T-helper 1 cell treated with Interleukin-12 subunit alpha and Interleukin-12 subunit beta and Interleukin-4 antibody, amounts not matched to agents 30 μg/mL and 1 μg/mL, for 36 hours (primary cell): ENCODE data around the gene ATP8B4.
"Not testable (repeated sequence)": the region's sequence is repeated elsewhere in the genome, so short reads cannot be mapped to it uniquely, and the experiment has no call there.

Source experiments
- H3K27ac Mint-ChIP-seq: one replicate; pipeline ENCODE4 v1.8.0; 2021; ENCODE audit warnings: mild to moderate bottlenecking, mixed read lengths
- H3K27me3 Mint-ChIP-seq: one replicate; pipeline ENCODE4 v1.8.0; 2021; ENCODE audit warnings: low read depth, mixed read lengths
- H3K36me3 Mint-ChIP-seq: one replicate; pipeline ENCODE4 v1.8.0; 2021; ENCODE audit warnings: low read depth, mixed read lengths
- H3K4me1 Mint-ChIP-seq: one replicate; pipeline ENCODE4 v1.8.0; 2021; ENCODE audit warnings: low read depth, mixed read lengths
- H3K4me3 Mint-ChIP-seq: one replicate; pipeline ENCODE4 v1.8.0; 2021; ENCODE audit warnings: mild to moderate bottlenecking, moderate library complexity, mixed read lengths
- H3K9me3 Mint-ChIP-seq: one replicate; pipeline ENCODE4 v1.8.0; 2021; ENCODE audit warnings: mixed read lengths

ATP8B4 gene

GRCh38 chr15:50119063-50120040 is at the start of gene ATP8B4:
Gene ATP8B4, minus strand, starts transcription at chr15:50119233. Its CDS starts 12,267 bp downstream, at chr15:50106966.
- H3K4me3 Mint-ChIP-seq: peak within 1 kb of the TSS; percentile 88
- H3K27ac Mint-ChIP-seq: peak within 1 kb of the TSS; percentile 90
- peaks cover 26% of the 10 kb centered on the region for H3K36me3 Mint-ChIP-seq
- peaks cover 17% of the 10 kb centered on the region for H3K9me3 Mint-ChIP-seq
- H3K4me1 Mint-ChIP-seq: peaks cover 50% of the 10 kb centered on the region
- H3K27me3 Mint-ChIP-seq: no peaks in the 10 kb centered on the region

GRCh38 chr15:50168379-50168778 is 49.3 kb upstream of the ATP8B4 start:
- Mint-ChIP-seq H3K9me3 (peaks cover 15% of the 10 kb centered on the region), H3K4me3 (no peak overlapping the region), H3K27ac (no peak overlapping the region), H3K27me3 (no peaks in the 10 kb centered on the region), H3K4me1 (peaks cover 4% of the 10 kb centered on the region), H3K36me3 (peaks cover 18% of the 10 kb centered on the region)

GRCh38 chr15:50167110-50167509 is 48.1 kb upstream of the ATP8B4 start:
- Mint-ChIP-seq H3K36me3 (peaks cover 20% of the 10 kb centered on the region), H3K4me1 (peaks cover 4% of the 10 kb centered on the region), H3K27ac (no peak overlapping the region), H3K4me3 (no peak overlapping the region), H3K27me3 (no peaks in the 10 kb centered on the region), H3K9me3 (peaks cover 20% of the 10 kb centered on the region)

- no peak overlapping the region for H3K4me3 Mint-ChIP-seq
- peaks cover 14% of the 10 kb centered on the region for H3K36me3 Mint-ChIP-seq
- H3K27ac Mint-ChIP-seq: no peak overlapping the region
- H3K9me3 Mint-ChIP-seq: peaks cover 13% of the 10 kb centered on the region
- no peaks in the 10 kb centered on the region for H3K27me3 Mint-ChIP-seq
- H3K4me1 Mint-ChIP-seq: no peaks in the 10 kb centered on the region
Observed at GRCh38 chr15:50166216-50166615, 47.2 kb upstream of the ATP8B4 start.

GRCh38 chr15:50164458-50164857 is 45.4 kb upstream of the ATP8B4 start:
- Mint-ChIP-seq H3K9me3 (peaks cover 14% of the 10 kb centered on the region), H3K4me1 (no peaks in the 10 kb centered on the region), H3K36me3 (peaks cover 9% of the 10 kb centered on the region), H3K27me3 (peaks cover 8% of the 10 kb centered on the region), H3K27ac (no peak overlapping the region), H3K4me3 (no peak overlapping the region)

GRCh38 chr15:50163719-50164410 is 44.8 kb upstream of the ATP8B4 start:
- H3K4me3 Mint-ChIP-seq: no peak overlapping the region
- peaks cover 8% of the 10 kb centered on the region for H3K9me3 Mint-ChIP-seq
- no peaks in the 10 kb centered on the region for H3K4me1 Mint-ChIP-seq
- H3K27me3 Mint-ChIP-seq: peaks cover 8% of the 10 kb centered on the region
- no peak overlapping the region for H3K27ac Mint-ChIP-seq
- H3K36me3 Mint-ChIP-seq: peaks cover 7% of the 10 kb centered on the region

- Mint-ChIP-seq H3K36me3 (peaks cover 7% of the 10 kb centered on the region), H3K4me3 (no peak overlapping the region), H3K9me3 (peaks cover 8% of the 10 kb centered on the region), H3K4me1 (no peaks in the 10 kb centered on the region), H3K27me3 (peaks cover 8% of the 10 kb centered on the region), H3K27ac (no peak overlapping the region)
Observed at GRCh38 chr15:50162969-50163718, 44.1 kb upstream of the ATP8B4 start.

- H3K4me1 Mint-ChIP-seq, H3K27ac Mint-ChIP-seq, H3K27me3 Mint-ChIP-seq, H3K9me3 Mint-ChIP-seq, H3K36me3 Mint-ChIP-seq, H3K4me3 Mint-ChIP-seq: not testable (repeated sequence)
Observed at GRCh38 chr15:50158236-50158635, 39.2 kb upstream of the ATP8B4 start.

- Mint-ChIP-seq H3K9me3 (no peaks in the 10 kb centered on the region), H3K4me1 (peaks cover 7% of the 10 kb centered on the region), H3K27ac (no peak overlapping the region), H3K36me3 (no peaks in the 10 kb centered on the region), H3K4me3 (no peak overlapping the region), H3K27me3 (no peaks in the 10 kb centered on the region)
Observed at GRCh38 chr15:50151476-50151875, 32.4 kb upstream of the ATP8B4 start.

- no peaks in the 10 kb centered on the region for H3K36me3 Mint-ChIP-seq
- H3K4me1 Mint-ChIP-seq: peaks cover 9% of the 10 kb centered on the region
- no peaks in the 10 kb centered on the region for H3K27me3 Mint-ChIP-seq
- H3K27ac Mint-ChIP-seq: no peak overlapping the region
- no peaks in the 10 kb centered on the region for H3K9me3 Mint-ChIP-seq
- no peak overlapping the region for H3K4me3 Mint-ChIP-seq
Observed at GRCh38 chr15:50150851-50151250, 31.8 kb upstream of the ATP8B4 start.

GRCh38 chr15:50150349-50150748 is 31.3 kb upstream of the ATP8B4 start:
- H3K4me1 Mint-ChIP-seq: peaks cover 12% of the 10 kb centered on the region
- H3K9me3 Mint-ChIP-seq: no peaks in the 10 kb centered on the region
- no peaks in the 10 kb centered on the region for H3K36me3 Mint-ChIP-seq
- no peak overlapping the region for H3K27ac Mint-ChIP-seq
- H3K4me3 Mint-ChIP-seq: no peak overlapping the region
- no peaks in the 10 kb centered on the region for H3K27me3 Mint-ChIP-seq

- Mint-ChIP-seq H3K4me1 (peaks cover 18% of the 10 kb centered on the region), H3K27ac (no peak overlapping the region)
Observed at GRCh38 chr15:50149090-50149489, 30.1 kb upstream of the ATP8B4 start.

GRCh38 chr15:50148362-50148963 is 29.4 kb upstream of the ATP8B4 start:
- Mint-ChIP-seq H3K9me3 (no peaks in the 10 kb centered on the region), H3K36me3 (peaks cover 7% of the 10 kb centered on the region), H3K4me3 (no peak overlapping the region), H3K27me3 (no peaks in the 10 kb centered on the region), H3K27ac (no peak overlapping the region), H3K4me1 (peaks cover 24% of the 10 kb centered on the region)

More at GRCh38 chr15:50149090-50149489, 30.1 kb upstream of the ATP8B4 start:
- H3K4me3 Mint-ChIP-seq: no peak overlapping the region
- H3K27me3 Mint-ChIP-seq: no peaks in the 10 kb centered on the region
- no peaks in the 10 kb centered on the region for H3K9me3 Mint-ChIP-seq
- peaks cover 4% of the 10 kb centered on the region for H3K36me3 Mint-ChIP-seq

- peaks cover 8% of the 10 kb centered on the region for H3K36me3 Mint-ChIP-seq
- no peak overlapping the region for H3K27ac Mint-ChIP-seq
Observed at GRCh38 chr15:50146632-50147031, 27.6 kb upstream of the ATP8B4 start.

More at GRCh38 chr15:50146632-50147031, 27.6 kb upstream of the ATP8B4 start:
- Mint-ChIP-seq H3K27me3 (no peaks in the 10 kb centered on the region), H3K4me3 (no peak overlapping the region), H3K9me3 (no peaks in the 10 kb centered on the region), H3K4me1 (peaks cover 30% of the 10 kb centered on the region)
